Right kidney (tissue), 1 donor: ENCODE results near the gene METTL13.
"Not testable (repeated sequence)": the region's sequence is repeated elsewhere in the genome, so short reads cannot be mapped to it uniquely, and the experiment has no call there.

Experiments used
- DNase-seq: peaks from one replicate; pipeline ENCODE4 v3.0.0-alpha.2; 2016

The METTL13 gene

DNA sequence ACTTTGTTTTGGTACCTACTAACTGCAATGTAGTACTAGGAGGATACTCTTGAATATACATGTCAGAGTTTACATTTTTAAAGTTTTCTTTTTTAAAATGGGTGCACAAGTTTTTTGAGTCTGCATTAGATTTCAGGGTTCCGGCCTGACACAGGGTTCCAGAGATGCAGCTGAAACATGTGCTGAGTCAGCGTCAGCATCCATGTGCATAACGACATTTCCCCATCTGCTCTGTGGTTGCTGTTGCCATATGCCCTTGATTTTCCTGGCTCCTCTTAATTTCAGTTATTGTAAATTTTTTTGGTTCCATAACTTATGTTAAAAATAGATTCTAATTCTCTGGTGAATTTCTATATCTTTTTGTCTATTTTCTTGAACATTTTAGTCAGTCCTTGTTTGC, 12.3 kb upstream of the METTL13 start:
- DNase-seq = no peak

DNA sequence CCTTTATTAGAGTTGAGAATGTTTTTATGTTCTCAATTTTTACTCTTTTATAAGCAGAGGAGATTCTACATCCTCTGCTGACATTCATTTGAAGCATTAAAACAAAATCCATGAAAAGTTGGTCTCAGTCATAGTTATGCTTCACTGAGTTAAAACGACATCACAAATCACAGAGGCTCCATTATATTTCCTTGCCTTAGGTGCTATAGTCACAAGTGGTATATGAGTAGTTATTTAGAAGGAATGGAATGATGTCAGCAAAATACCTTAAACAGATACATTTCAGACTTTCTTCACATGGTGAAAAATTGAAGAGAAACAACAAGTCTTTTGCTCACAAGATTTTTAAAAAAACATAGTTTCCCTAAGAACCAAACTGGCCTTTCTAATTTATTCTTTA, 11.7 kb upstream of the METTL13 start:
- no peak for DNase-seq

DNA sequence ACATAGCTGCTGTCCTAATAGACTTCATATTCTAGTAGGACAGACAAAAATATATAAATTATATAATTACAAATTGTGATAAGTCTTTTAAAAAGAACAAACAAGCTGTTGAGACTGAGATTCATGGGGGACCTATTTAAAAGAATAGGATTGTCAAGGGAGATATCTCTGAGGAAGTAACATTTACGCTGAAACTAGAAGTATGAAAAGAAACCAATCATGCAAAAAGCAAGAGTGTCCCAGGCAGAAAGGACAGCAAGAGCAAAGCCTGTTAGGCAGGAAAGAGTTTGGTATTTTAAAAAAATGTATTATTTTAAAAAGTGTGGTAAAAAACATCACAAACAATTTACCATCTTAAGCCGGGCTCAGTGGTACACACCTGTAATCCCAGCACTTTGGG, 9.1 kb upstream of the METTL13 start:
- no peak for DNase-seq

DNA sequence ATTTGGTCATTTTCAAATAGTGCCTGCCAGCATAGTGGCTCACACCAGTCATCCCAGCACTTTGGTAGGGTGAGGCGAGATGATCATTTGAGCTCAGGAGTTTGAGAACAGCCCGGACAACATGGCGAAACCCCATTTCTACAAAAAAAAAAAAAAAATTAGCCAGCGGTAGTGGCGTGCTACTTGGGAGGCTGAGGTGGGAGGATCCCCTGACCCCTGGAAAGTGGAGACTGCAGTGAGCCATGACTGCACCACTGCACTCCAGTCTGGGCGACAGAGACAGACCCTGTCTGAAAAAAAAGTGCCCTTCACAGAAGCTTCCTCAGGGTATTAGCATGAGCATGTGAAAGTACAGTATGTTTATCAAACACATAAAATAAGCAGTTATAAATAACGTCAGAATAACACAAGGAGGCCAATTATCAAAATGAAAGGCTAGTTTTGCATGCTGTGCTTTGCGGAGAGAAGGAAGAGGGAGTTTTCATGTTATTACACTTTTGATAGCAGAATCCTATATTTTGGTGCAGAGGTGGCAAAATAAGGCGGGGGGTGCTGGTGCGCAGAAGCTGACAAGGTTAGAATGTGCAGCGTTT, 781 bp upstream of the METTL13 start:
- no peak for DNase-seq

DNA sequence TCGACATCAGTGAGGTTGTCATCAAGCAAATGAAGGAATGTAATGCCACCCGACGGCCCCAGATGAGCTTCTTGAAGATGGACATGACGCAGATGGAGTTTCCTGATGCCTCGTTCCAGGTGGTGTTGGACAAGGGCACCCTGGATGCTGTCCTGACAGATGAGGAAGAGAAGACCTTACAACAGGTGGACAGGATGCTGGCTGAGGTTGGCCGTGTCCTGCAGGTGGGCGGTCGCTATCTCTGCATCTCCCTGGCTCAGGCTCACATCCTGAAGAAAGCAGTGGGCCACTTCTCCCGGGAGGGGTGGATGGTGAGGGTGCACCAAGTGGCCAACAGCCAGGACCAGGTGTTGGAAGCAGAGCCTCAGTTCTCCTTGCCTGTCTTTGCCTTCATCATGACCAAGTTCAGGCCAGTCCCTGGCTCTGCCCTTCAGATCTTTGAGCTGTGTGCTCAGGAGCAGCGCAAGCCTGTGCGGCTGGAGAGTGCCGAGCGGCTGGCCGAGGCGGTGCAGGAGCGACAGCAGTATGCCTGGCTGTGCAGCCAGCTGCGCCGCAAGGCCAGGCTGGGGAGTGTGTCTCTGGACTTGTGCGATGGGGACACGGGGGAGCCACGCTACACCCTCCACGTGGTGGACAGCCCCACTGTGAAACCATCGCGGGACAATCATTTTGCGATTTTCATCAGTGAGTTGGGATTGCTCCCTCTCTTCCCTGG, 2.5 kb downstream of the METTL13 start:
- DNase-seq = no peak

DNA sequence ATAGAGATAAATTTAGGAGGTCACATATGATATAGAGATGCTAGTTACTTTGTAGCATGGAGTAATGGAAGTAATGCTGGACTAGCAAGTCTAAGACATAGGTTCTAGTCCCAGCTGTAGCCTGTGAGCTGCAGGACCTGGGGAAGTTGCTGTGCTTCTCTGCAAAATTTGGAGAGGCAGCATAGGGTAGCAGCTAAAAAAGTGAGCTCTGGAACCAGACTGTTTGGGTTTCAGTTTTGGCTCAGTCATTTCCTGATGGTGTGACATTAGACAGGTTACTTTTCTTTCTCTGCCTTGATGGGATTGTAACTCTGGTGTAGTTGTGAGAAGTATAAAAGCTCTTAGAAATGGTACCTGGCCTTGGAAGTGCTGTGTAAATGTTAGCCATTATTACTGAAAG, 3.3 kb downstream of the METTL13 start:
- DNase-seq = no peak

DNA sequence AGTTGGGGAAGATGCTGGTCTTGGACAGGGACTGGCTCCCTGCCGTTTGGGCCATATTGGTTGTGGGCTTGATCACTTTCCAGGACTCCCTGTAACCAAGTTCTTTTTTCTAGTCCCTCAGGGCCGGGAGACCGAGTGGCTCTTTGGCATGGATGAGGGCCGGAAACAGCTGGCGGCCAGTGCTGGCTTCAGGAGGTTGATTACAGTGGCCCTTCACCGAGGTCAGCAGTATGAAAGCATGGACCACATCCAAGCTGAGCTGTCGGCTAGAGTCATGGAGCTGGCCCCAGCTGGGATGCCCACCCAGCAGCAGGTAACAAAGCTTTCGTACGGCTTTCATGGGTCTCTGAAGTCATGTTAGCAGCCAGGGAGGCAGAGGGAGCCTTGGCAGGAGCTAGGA, 4.3 kb downstream of the METTL13 start:
- no peak for DNase-seq

DNA sequence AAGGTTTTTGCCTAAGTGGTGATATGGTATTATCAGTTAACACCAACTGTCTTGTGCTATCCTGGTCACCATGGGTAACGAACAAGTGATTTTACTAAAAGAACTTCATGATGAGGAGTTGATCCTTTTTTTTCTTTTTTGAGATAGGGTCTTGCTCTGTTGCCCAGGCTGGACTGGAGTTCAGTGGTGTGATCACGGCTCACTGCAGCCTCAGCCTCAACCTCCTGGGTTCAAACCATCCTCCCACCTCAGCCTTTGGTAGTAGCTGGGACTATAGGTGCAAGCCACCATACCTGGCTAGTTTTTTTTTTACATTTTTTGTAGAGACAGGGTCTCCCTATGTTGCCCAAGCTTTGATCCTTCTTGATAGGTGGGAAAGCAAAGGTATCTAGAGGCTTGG, 5.1 kb downstream of the METTL13 start:
- DNase-seq = no peak

DNA sequence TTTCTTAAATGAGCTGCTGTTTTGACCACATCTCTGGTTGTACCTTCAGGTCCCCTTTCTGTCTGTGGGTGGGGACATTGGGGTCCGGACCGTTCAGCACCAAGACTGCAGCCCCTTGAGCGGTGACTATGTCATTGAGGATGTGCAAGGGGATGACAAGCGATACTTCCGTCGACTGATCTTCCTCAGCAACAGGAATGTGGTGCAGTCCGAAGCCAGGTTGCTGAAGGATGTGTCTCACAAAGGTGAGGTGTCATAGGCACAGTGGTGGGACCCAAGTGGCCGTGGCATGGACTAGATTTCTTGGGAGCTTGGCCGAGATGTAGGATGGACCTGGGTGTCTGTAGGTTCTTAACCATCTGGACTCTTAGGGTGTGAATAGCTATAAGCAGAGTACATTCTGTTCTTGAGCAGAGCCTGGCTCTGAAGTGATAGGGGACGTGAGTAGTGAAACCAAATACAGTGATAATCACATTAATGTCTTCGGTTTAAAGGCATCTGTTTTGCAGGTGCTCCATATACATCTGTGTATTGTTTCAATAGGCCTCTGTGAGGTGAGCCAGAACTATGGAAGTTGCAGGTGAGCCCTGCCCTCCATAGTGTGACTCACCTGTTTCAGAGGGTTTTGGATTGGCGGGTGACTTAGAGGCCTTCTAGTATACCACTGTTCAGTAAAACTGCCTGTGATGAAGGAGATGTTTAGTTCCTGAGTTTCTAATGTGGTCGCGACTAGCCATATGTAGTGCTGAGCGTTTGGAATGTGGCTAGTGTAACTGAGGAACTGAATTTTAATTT, 6.4 kb downstream of the METTL13 start:
- no peak for DNase-seq

DNA sequence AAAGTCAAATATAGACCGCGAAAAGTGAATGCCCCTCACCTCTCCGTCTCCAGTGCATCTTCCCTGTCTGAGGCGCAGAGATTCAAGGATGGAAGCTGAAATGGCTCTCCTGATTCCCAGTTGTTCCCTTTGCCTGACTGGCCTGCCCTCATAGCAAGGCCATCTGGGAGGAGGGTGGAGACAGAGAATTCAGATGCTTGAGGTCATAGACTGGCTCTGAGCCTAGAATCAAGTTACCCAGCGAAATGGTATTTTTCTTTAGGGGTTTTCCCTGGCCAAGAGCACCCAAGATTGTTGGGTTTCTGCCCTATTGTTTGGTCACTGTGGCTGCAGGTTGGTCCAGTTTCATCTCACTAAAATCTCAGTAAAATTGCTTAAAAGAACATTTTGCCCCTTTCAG, 7.2 kb downstream of the METTL13 start:
- DNase-seq = no peak

DNA sequence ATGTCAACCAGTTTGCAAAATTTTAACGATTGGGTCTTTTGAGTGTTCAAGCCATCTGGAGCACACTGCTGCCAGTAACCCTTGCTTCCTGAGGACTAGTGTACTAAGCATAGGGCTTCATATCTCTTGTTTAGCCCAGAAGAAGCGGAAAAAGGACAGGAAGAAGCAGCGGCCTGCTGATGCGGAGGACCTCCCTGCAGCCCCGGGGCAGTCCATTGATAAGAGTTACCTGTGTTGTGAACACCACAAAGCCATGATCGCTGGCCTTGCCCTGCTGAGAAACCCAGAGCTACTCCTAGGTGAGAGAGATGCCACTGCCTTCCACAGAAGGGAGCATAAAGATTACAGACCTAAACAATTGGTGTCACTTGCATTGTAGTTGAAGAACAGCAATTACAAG, 8.9 kb downstream of the METTL13 start:
- DNase-seq = no peak

DNA sequence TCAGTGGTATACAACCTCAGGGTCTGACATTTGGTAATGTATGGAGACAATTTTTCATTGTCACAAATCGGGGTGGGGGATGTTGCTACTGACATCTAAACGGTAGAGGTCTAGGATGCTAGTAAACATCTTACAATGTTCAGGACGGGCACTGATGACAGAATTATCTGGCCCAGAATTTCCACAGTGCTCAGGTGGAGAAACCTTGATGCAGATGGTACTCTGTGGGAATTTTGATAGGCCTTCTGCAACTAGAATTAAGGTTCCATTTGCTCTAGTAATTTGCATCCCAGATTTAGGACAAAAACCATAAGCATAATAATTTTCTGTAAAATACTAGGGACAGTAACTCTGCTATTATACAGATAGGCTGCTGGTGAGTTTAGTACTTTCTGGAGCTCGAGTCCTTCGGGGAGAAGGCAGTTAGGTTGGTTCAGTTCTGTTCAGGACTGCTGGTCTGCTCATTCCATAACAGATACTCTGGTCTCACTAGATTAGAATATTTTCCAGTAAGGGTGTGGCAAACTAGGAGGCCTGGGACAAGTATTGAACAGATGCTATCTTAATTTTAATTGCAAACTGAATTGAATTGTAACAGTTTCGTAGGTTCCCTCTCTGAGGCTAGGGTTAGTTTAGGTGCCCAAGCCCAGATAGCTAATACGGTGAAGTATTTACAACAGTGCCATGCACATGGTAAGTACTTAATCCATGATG, 11.4 kb downstream of the METTL13 start:
- no peak for DNase-seq

DNA sequence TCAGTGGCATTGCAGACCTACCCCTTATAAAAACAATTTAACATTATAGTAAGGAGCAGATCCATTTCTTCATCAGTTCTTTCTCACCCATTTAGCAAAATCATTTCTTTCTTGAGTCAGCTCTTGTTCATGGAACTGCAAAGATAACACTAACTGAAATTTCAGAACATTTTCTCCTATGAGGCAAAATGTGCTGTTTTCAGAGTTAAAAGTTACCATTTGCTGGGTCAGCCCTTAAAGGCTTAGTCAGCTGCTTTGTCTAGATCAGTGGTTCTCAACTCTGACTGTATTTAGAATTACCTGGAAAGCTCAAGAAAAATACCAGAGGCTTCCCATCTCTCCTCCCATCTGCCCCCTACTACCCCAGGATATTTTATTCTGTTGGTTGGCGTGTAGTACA, 12.2 kb downstream of the METTL13 start:
- no peak for DNase-seq

DNA sequence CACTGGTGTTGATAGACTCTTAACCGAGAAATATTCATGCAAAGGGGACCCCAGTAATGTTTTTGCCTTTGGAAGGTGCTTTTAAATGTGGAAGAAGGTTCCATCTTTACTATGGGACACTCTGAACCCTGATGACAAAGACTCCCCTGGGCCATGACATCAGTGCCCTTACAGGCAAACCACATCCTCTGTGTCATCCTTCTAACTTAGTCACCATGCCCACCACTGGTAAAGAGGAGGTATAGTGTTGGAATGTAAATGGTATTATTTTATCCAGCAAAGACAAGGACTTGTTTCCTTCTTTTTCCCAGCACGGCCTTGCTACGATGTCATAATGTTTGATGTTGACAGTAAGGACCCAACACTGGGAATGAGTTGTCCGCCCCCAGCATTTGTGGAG, 12.6 kb downstream of the METTL13 start:
- DNase-seq = no peak

DNA sequence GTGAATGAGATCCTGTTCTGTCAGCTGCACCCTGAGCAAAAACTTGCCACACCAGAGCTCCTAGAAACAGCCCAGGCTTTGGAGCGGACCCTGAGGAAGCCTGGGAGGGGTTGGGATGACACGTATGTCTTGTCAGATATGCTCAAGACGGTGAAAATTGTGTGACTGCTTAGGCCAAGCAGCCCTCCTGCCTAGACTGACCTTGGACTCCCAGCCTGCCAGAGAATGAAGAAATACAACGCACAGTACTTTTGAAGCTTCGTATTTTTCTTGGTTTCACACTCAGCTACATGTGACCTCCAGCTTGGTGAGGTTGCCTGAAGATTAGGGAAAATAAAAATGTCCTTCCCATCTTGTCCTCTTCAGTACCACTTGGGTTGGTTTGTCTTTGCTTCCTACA, 15.1 kb downstream of the METTL13 start:
- no peak for DNase-seq

DNA sequence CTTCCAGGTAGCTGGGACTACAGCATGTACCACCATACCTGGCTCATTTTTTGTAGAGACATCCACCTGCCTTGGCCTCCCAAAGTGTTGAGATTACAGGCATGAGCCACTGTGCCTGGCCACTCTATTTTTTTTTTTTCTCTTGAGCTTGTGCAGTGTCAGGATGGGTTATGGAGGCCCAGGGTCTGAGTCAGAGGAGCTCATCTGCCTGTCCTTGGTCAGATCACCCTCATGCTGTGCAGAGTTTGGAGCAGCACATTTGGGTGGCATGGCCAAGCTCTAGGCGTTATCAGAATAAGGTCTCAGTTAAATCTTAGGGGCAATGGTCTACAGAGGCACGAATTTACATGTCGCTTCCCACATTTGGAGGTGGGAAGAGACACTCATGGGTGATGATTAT, 16.9 kb downstream of the METTL13 start:
- no peak for DNase-seq

DNA sequence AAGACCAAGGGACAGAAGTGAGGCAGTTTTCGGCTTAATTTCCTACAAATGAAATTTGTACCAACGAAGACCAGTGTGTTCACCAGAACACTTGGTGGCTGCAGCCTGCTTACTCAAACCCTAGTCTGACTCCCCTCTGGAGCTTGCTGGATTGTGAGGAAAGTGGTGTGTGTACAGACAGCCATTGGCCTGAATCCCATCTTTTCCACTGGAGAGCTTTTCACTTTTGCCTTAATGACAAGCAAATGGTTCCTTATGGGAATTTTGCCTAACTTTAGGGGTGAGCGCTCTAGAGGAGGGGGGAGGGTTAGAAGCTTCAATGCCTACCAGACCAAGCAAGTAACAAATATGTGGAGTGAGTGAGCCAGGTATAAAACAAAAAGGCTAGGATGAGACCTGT, 17.3 kb downstream of the METTL13 start:
- no peak for DNase-seq

DNA sequence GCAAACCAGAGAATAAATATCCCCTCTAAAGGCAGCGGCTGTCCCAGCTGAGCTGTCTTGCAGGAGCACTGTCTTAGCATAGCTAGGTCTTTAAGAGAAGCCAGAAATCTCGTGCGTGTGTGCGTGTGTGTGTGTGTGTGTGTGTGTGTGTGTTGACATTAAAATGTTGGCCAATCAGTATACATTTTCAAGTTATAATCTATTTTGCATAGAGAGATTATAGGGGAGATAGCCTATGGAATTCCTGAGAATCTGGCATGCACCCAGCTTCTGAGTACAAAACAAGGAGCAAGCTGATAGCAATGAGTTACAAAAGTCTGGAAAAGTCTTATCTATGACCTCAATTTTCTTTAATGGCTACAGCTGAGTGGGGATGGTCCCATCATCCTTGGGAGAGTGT, 17.7 kb downstream of the METTL13 start:
- DNase-seq = peak; percentile 12

DNA sequence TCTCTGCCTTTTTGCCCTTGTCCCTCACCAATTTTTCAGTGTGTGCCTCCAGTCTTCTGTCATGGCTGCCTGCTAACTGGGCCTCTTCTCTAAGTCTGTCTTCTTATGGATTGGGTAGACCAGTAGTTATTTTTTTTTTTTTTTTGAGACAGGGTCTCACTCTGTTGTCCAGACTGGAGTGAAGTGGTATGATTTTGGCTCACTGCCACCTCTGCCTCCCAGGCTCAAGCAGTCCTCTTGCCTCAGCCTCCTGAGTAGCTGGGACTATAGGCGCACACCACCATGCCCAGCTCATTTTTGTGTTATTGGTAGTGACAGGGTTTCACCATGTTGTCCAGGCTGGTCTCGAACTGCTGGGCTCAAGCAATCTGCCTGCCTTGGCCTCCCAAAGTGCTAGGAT, 18.2 kb downstream of the METTL13 start:
- DNase-seq = not testable (repeated sequence)

DNA sequence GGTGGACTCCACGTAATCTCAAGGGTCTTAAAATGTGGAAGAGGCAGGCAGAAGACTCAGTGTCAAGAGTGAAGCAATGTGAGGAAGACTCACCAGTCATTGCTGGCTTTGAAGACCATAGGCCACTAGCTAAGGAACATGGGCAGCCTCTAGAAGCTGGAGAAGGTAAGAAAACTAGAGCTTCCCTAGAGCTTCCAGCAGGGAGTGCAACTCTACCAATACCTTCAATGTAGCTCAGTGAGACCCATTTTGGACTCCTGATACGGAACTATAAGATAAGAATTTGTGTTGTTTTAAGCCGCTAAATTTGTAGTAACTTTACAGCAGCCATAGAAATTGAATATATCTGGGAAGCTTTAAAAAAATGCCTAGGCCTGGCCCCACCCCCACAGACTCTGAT, 18.9 kb downstream of the METTL13 start:
- no peak for DNase-seq

DNA sequence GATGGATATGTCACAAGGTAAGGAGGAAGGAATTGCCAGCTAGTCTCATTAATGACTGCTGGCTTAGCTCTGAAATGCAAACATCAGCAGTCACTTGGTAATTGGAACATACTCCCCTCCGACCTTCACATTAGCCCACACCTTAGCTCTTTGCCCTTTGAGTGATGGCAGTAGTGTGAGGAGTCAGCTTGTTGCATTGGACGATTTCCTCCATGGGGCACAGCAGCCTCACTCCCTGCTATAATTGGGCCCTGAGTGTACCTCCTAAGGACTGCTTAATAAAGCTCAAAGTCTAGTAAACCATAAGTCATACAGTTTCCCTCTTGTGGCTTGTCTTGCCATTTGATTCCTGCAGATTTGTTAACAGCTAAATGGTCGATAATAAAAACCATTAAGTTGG, 19.4 kb downstream of the METTL13 start:
- DNase-seq = no peak

DNA sequence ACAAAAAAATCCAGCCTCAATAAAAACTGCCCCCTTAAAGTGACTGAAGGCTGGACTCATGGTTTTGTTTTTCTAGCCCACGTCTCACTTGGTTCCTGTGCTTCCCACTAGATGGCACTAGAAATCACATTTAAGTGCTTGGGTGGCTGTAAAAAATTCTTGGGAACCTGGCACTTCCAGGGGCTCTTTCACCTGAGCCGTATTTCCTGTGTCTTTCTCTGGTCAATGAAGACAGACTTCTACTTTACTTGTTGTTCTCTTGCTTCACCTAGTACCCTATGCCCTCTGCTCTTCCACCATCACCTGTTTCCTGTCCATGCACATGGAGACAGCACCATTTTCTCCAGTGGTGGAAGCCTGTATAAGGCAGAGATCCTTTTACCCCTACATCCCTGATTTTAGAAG, 20.0 kb downstream of the METTL13 start:
- DNase-seq = peak; percentile 47

DNA sequence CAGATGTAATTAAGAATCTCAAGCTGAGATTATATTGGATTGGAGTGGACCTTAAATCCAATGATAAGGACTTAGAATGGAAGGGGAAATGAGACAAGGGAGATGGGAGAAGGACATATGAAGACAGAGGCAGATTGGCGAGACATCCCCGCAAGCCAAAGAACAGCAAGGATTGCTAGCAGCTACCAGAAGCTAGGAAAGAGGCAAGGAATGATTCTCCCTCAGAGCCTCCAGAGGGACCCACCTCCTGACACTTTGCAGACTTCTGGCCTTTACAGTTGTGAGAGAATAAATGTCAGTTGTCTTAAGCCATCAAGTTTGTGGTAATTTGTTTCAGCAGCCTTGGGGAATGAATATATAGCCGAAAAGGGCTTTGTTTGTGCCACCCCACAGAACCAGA, 20.7 kb downstream of the METTL13 start:
- no peak for DNase-seq
